Measurements from ENCODE around the gene LRMDA. TPM values are rescaled to one million over a fixed set of nuclear protein-coding genes. Genes with fewer than 3 reads are reported as not detected.

The LRMDA gene
- total and polyA plus RNA-seq, 2 of the 4 experiments (the other 2 are of a cell fraction), result 0.07 TPM; not detected in 1

DNA sequence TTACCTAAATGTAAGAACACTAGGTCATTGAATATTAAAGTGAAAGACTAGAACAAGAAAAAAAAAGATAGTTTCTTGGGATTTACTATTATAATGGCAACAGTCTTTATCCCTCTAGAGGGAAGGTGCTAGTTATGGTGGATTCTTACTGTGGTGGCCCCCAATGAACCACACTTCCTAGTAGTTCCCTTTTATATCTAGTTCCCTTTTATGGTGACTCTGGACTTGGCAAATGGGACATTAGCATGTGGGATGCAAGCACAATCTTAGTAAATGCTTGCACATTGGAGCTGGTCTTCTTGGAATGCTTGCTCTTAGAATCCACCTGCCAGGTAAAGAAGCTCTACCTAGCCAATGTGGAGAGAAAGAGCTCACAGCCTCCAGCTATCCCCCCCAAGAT is 430.2 kb downstream of the LRMDA start:
- Histone ChIP-seq H3K18ac (ENCODE audit: low read depth, low read length) (no peak overlapping the region), H2BK20ac (ENCODE audit: low read depth, low read length) (no peak overlapping the region)
- dilution Hi-C loops (cut with HindIII; ENCODE audit: low sequenced_read_pairs, unreplicated experiment), result no loop called here

More for the DNA sequence above, 430.2 kb downstream of the LRMDA start:
- BruUV-seq (replicated peaks), result no TSS peak
- Histone ChIP-seq H3K79me1 (ENCODE audit: low read depth in 1 of 2, low read length in 2 of 2) (no peaks in the 10 kb centered on the region), H3K36me3 (ENCODE audit: control insufficient read depth, insufficient read depth, low read length) (no peaks in the 10 kb centered on the region), H3K4ac (ENCODE audit: low read depth, low read length) (no peak overlapping the region), H2AK9ac (replicated peaks; ENCODE audit: low read depth, low read length, poor library complexity) (no peak overlapping the region), H3K4me2 (ENCODE audit: low read depth, low read length) (no peak overlapping the region), H4K20me1 (ENCODE audit: insufficient read depth, low read length) (no peaks in the 10 kb centered on the region), H2BK5ac (ENCODE audit: low read depth, low read length, poor library complexity, severe bottlenecking) (no peak overlapping the region), H3K4me3 (ENCODE audit: insufficient read depth, low read depth, low read length) (no peak overlapping the region), H3K23ac (ENCODE audit: low read depth, low read length) (no peak overlapping the region), H3K14ac (replicated peaks; ENCODE audit: low read depth, low read length) (no peak overlapping the region), H3K56ac (ENCODE audit: extremely low read depth, insufficient read depth, low read length) (no peak overlapping the region), H3K27ac (ENCODE audit: insufficient read depth, low read length) (no peak overlapping the region), H3K4me1 (ENCODE audit: control insufficient read depth, insufficient read depth, low read length) (no peaks in the 10 kb centered on the region), H4K5ac (ENCODE audit: low read depth, low read length) (no peak overlapping the region), H3K9me1 (ENCODE audit: insufficient read depth, low read length) (no peaks in the 10 kb centered on the region), H4K8ac (ENCODE audit: low read depth in 2 of 2, low read length in 2 of 2) (no peak overlapping the region), H4K91ac (ENCODE audit: insufficient read depth, low read depth, low read length) (no peak overlapping the region), H3K9me3 (ENCODE audit: control insufficient read depth, insufficient read depth, low read length) (no peaks in the 10 kb centered on the region), H3K9ac (ENCODE audit: low read depth, low read length) (no peak overlapping the region), H2BK120ac (ENCODE audit: low read depth, low read length) (no peak overlapping the region), H2BK15ac (ENCODE audit: low read depth, low read length) (no peak overlapping the region), H2AK5ac (ENCODE audit: low read depth, low read length) (no peak overlapping the region), H3K27me3 (ENCODE audit: control insufficient read depth, insufficient read depth, low read length) (no peaks in the 10 kb centered on the region; the same call in none of the 2 replicates), H2AFZ (replicated peaks; ENCODE audit: low read length, poor library complexity) (no peak overlapping the region)
- ATAC-seq (ENCODE audit: low read depth) (no peak), DNase-seq (no peak)
- intact Hi-C loops (cut with micrococcal nuclease), result no loop called here
- CTCF ChIA-PET, result interaction anchor here (1.0 kb wide), 1 partner anchor 15 kb away, joined by 3 read pairs; no protein-coding TSS in a partner anchor
- POLR2A ChIA-PET (ENCODE audit: unreplicated experiment), result no interaction called here
- in situ Hi-C loops (cut with MboI; ENCODE audit: low sequenced_read_pairs), result no loop called here
- TF ChIP-seq CEBPB (IDR thresholded peaks at IDR 0.05; ENCODE audit: low read depth, low read length) (no peak), MXI1 (IDR thresholded peaks at IDR 0.05; ENCODE audit: borderline replicate concordance, low read depth, low read length) (no peak), RFX5 (IDR thresholded peaks at IDR 0.05; ENCODE audit: low read depth, low read length) (no peak), RCOR1 (IDR thresholded peaks at IDR 0.05; ENCODE audit: insufficient replicate concordance, low read length) (no peak), BHLHE40 (IDR thresholded peaks at IDR 0.05; ENCODE audit: low read depth, low read length) (no peak), SMC3 (IDR thresholded peaks at IDR 0.05; ENCODE audit: low read depth, low read length) (no peak), RAD21 (IDR thresholded peaks at IDR 0.05; ENCODE audit: low read length) (no peak), MAZ (IDR thresholded peaks at IDR 0.05; ENCODE audit: borderline replicate concordance, low read depth, low read length) (no peak), FOS (IDR thresholded peaks at IDR 0.05; ENCODE audit: low read depth, low read length) (no peak), POLR2A (IDR thresholded peaks at IDR 0.05; ENCODE audit: low read depth, low read length) (no peak), MAFK (IDR thresholded peaks at IDR 0.05; ENCODE audit: low read depth, low read length) (no peak)
- TF ChIP-seq, protein P1, sequence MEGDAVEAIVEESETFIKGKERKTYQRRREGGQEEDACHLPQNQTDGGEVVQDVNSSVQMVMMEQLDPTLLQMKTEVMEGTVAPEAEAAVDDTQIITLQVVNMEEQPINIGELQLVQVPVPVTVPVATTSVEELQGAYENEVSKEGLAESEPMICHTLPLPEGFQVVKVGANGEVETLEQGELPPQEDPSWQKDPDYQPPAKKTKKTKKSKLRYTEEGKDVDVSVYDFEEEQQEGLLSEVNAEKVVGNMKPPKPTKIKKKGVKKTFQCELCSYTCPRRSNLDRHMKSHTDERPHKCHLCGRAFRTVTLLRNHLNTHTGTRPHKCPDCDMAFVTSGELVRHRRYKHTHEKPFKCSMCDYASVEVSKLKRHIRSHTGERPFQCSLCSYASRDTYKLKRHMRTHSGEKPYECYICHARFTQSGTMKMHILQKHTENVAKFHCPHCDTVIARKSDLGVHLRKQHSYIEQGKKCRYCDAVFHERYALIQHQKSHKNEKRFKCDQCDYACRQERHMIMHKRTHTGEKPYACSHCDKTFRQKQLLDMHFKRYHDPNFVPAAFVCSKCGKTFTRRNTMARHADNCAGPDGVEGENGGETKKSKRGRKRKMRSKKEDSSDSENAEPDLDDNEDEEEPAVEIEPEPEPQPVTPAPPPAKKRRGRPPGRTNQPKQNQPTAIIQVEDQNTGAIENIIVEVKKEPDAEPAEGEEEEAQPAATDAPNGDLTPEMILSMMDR (conservative IDR thresholded peaks at IDR 0.05; ENCODE audit: low read depth, low read length), result no peak
- TF ChIP-seq, protein P2, sequence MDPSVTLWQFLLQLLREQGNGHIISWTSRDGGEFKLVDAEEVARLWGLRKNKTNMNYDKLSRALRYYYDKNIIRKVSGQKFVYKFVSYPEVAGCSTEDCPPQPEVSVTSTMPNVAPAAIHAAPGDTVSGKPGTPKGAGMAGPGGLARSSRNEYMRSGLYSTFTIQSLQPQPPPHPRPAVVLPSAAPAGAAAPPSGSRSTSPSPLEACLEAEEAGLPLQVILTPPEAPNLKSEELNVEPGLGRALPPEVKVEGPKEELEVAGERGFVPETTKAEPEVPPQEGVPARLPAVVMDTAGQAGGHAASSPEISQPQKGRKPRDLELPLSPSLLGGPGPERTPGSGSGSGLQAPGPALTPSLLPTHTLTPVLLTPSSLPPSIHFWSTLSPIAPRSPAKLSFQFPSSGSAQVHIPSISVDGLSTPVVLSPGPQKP (IDR thresholded peaks at IDR 0.05; ENCODE audit: borderline replicate concordance, low read depth, low read length), result no peak
- TF ChIP-seq, protein P3, sequence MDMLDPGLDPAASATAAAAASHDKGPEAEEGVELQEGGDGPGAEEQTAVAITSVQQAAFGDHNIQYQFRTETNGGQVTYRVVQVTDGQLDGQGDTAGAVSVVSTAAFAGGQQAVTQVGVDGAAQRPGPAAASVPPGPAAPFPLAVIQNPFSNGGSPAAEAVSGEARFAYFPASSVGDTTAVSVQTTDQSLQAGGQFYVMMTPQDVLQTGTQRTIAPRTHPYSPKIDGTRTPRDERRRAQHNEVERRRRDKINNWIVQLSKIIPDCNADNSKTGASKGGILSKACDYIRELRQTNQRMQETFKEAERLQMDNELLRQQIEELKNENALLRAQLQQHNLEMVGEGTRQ (IDR thresholded peaks at IDR 0.05; ENCODE audit: low read depth, low read length), result no peak

All from IMR-90 (cell line).